ENCODE results near the gene PPM1D.
"Not testable (repeated sequence)": the region's sequence is repeated elsewhere in the genome, so short reads cannot be mapped to it uniquely, and the experiment has no call there.

The PPM1D gene

GRCh38 chr17:60599620-60600489, at the start of gene PPM1D:
TSS of gene PPM1D (plus strand) at chr17:60600193. CDS start at chr17:60600415, 222 bp downstream.
- peak; percentile 99 for DNase-seq (ENCODE audit: low spot score)

- not testable (repeated sequence) for DNase-seq (ENCODE audit: low spot score)
Observed at GRCh38 chr17:60552255-60552654, 47.7 kb upstream of the PPM1D start.

- DNase-seq (ENCODE audit: low spot score) = no peak
Observed at GRCh38 chr17:60554377-60554788, 45.6 kb upstream of the PPM1D start.

- no peak for DNase-seq (ENCODE audit: low spot score)
Observed at GRCh38 chr17:60555786-60556185, 44.2 kb upstream of the PPM1D start.

- DNase-seq (ENCODE audit: low spot score) = no peak
Observed at GRCh38 chr17:60557805-60558204, 42.2 kb upstream of the PPM1D start.

GRCh38 chr17:60559659-60559994, 40.4 kb upstream of the PPM1D start:
- no peak for DNase-seq (ENCODE audit: low spot score)

GRCh38 chr17:60559995-60560859, 39.8 kb upstream of the PPM1D start:
- no peak for DNase-seq (ENCODE audit: low spot score)

GRCh38 chr17:60560860-60561257, 39.1 kb upstream of the PPM1D start:
- no peak for DNase-seq (ENCODE audit: low spot score)

GRCh38 chr17:60562421-60562820, 37.6 kb upstream of the PPM1D start:
- DNase-seq (ENCODE audit: low spot score) = no peak

- DNase-seq (ENCODE audit: low spot score) = no peak
Observed at GRCh38 chr17:60563743-60564142, 36.2 kb upstream of the PPM1D start.

GRCh38 chr17:60565233-60565632, 34.8 kb upstream of the PPM1D start:
- no peak for DNase-seq (ENCODE audit: low spot score)

GRCh38 chr17:60573236-60574051, 26.5 kb upstream of the PPM1D start:
- no peak for DNase-seq (ENCODE audit: low spot score)

GRCh38 chr17:60577147-60577915, 22.7 kb upstream of the PPM1D start:
- DNase-seq (ENCODE audit: low spot score) = peak; percentile 79

GRCh38 chr17:60579090-60579489, 20.9 kb upstream of the PPM1D start:
- DNase-seq (ENCODE audit: low spot score) = peak; percentile 23

- no peak for DNase-seq (ENCODE audit: low spot score)
Observed at GRCh38 chr17:60579551-60579950, 20.4 kb upstream of the PPM1D start.

- no peak for DNase-seq (ENCODE audit: low spot score)
Observed at GRCh38 chr17:60583008-60583407, 17.0 kb upstream of the PPM1D start.

- no peak for DNase-seq (ENCODE audit: low spot score)
Observed at GRCh38 chr17:60585887-60586286, 14.1 kb upstream of the PPM1D start.

GRCh38 chr17:60586288-60586974, 13.6 kb upstream of the PPM1D start:
- no peak for DNase-seq (ENCODE audit: low spot score)

GRCh38 chr17:60590070-60590469, 9.9 kb upstream of the PPM1D start:
- no peak for DNase-seq (ENCODE audit: low spot score)

GRCh38 chr17:60592750-60593149, 7.2 kb upstream of the PPM1D start:
- DNase-seq (ENCODE audit: low spot score) = no peak
